Type B pancreatic cell (in vitro differentiated cells): ENCODE measurements around the gene CFAP52. TPM values are rescaled to one million over a fixed set of nuclear protein-coding genes. Genes with fewer than 3 reads are reported as not detected.

Experiments
- DNase-seq: peaks from one replicate; pipeline ENCODE4 v3.0.0; 2021; ENCODE audit warnings: mixed read lengths; ENCODE audit not compliant: unreplicated experiment; ENCODE audit errors: extremely low spot score
- H3K27ac Mint-ChIP-seq: 2 replicates; pipeline ENCODE4 v1.8.0; 2021; ENCODE audit warnings: mild to moderate bottlenecking, mixed read lengths
- H3K27me3 Mint-ChIP-seq: 2 replicates; pipeline ENCODE4 v1.8.0; 2021; ENCODE audit warnings: mixed read lengths
- H3K36me3 Mint-ChIP-seq: 2 replicates; pipeline ENCODE4 v1.8.0; 2021; ENCODE audit warnings: mixed read lengths
- H3K4me1 Mint-ChIP-seq: one replicate; pipeline ENCODE4 v1.8.0; 2021; ENCODE audit warnings: mixed read lengths; ENCODE audit not compliant: unreplicated experiment
- H3K4me3 Mint-ChIP-seq: 2 replicates; pipeline ENCODE4 v1.8.0; 2021; ENCODE audit warnings: mild to moderate bottlenecking, mixed read lengths
- H3K9me3 Mint-ChIP-seq: 2 replicates; pipeline ENCODE4 v1.8.0; 2021; ENCODE audit warnings: mixed read lengths
- CTCF ChIP-seq: fragments of 200-600 bp; sonication (generic); conservative IDR thresholded peaks from 2 replicates; pipeline ENCODE4 v1.5.0; 2021; ENCODE audit warnings: antibody characterized with exemption, mild to moderate bottlenecking
- total RNA-seq: library from RNA; stranded (reverse); gene quantifications from 2 replicates; pipeline ENCODE4 v1.2.1, GENCODE V29; 2021; ENCODE audit warnings: low replicate concordance

Gene CFAP52
- total RNA-seq, 1 donor from 2014 or later = 7.0 TPM

GRCh38 chr17:9670596-9670995, 94.2 kb downstream of the CFAP52 start:
- DNase-seq = no peak
- H3K4me1 Mint-ChIP-seq = peaks cover 22% of the 10 kb centered on the region
- H3K27me3 Mint-ChIP-seq = peaks cover 2% of the 10 kb centered on the region
- H3K36me3 Mint-ChIP-seq = peaks cover 19% of the 10 kb centered on the region
- peak overlapping the region; percentile 89 for H3K27ac Mint-ChIP-seq
- H3K4me3 Mint-ChIP-seq = no peak overlapping the region
- no peak for TF ChIP-seq CTCF
- peaks cover 5% of the 10 kb centered on the region for H3K9me3 Mint-ChIP-seq

GRCh38 chr17:9671559-9671958, 95.1 kb downstream of the CFAP52 start:
- no peak overlapping the region for H3K27ac Mint-ChIP-seq
- peaks cover 2% of the 10 kb centered on the region for H3K27me3 Mint-ChIP-seq
- H3K9me3 Mint-ChIP-seq = no peaks in the 10 kb centered on the region
- H3K4me1 Mint-ChIP-seq = peaks cover 22% of the 10 kb centered on the region
- no peak for TF ChIP-seq CTCF
- H3K36me3 Mint-ChIP-seq = peaks cover 13% of the 10 kb centered on the region
- no peak overlapping the region for H3K4me3 Mint-ChIP-seq
- no peak for DNase-seq

GRCh38 chr17:9672266-9672665, 95.8 kb downstream of the CFAP52 start:
- H3K27me3 Mint-ChIP-seq = peaks cover 2% of the 10 kb centered on the region
- no peaks in the 10 kb centered on the region for H3K9me3 Mint-ChIP-seq
- H3K4me1 Mint-ChIP-seq = peaks cover 22% of the 10 kb centered on the region
- no peak for TF ChIP-seq CTCF
- no peak for DNase-seq
- no peak overlapping the region for H3K27ac Mint-ChIP-seq
- H3K4me3 Mint-ChIP-seq = no peak overlapping the region
- H3K36me3 Mint-ChIP-seq = peaks cover 13% of the 10 kb centered on the region

- Mint-ChIP-seq H3K27ac (no peak overlapping the region), H3K4me3 (no peak overlapping the region), H3K4me1 (peaks cover 22% of the 10 kb centered on the region), H3K9me3 (no peaks in the 10 kb centered on the region), H3K27me3 (peaks cover 2% of the 10 kb centered on the region), H3K36me3 (peaks cover 10% of the 10 kb centered on the region)
- no peak for DNase-seq
- no peak for TF ChIP-seq CTCF
These were observed 96.2 kb downstream of the CFAP52 start for GRCh38 chr17:9672691-9673090.

- H3K27me3 Mint-ChIP-seq = no peaks in the 10 kb centered on the region
- H3K4me3 Mint-ChIP-seq = no peak overlapping the region
- no peak overlapping the region for H3K27ac Mint-ChIP-seq
- peaks cover 16% of the 10 kb centered on the region for H3K36me3 Mint-ChIP-seq
- peaks cover 7% of the 10 kb centered on the region for H3K9me3 Mint-ChIP-seq
- TF ChIP-seq CTCF = peak; percentile 54
- peaks cover 4% of the 10 kb centered on the region for H3K4me1 Mint-ChIP-seq
- no peak for DNase-seq
These were observed 99.6 kb downstream of the CFAP52 start for GRCh38 chr17:9676084-9676483.

- DNase-seq = no peak
- H3K4me1 Mint-ChIP-seq = no peaks in the 10 kb centered on the region
- peaks cover 16% of the 10 kb centered on the region for H3K36me3 Mint-ChIP-seq
- H3K4me3 Mint-ChIP-seq = no peak overlapping the region
- no peaks in the 10 kb centered on the region for H3K27me3 Mint-ChIP-seq
- no peak for TF ChIP-seq CTCF
- peak overlapping the region; percentile 23 for H3K27ac Mint-ChIP-seq
- H3K9me3 Mint-ChIP-seq = peaks cover 7% of the 10 kb centered on the region
These were observed 100.4 kb downstream of the CFAP52 start for GRCh38 chr17:9676820-9677310.
